C4-2B (cell line): ENCODE data around the gene GOLGB1.

ENCODE experiments used
- ZFX ChIP-seq: fragments of 450-650 bp; IDR thresholded peaks from 2 replicates; pipeline ENCODE4 v1.6.1; 2017
- TF ChIP-seq, protein P1 (sequence below): fragments of 450-650 bp; conservative IDR thresholded peaks from 2 replicates; pipeline ENCODE4 v1.5.1; 2017; ENCODE audit warnings: mild to moderate bottlenecking

DNA sequence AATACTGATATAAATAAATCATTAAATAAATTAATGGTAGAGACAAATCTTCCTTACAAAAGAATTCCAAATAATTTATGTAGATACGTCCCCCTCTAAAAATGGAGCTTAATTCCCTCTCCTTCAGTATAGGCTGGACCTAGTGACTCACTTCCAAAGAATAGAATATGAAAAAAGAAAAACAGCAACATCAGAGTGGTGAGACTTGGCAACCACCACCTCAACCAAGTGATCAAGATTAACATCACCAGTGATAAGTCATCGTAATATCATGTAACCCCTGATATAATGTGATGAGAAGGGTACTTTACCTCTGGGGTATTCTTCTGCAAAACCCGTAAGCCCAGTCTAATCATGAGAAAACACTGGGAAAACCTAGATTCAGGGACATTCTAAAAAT is 13.4 kb downstream of the GOLGB1 start:
- TF ChIP-seq, protein P1, sequence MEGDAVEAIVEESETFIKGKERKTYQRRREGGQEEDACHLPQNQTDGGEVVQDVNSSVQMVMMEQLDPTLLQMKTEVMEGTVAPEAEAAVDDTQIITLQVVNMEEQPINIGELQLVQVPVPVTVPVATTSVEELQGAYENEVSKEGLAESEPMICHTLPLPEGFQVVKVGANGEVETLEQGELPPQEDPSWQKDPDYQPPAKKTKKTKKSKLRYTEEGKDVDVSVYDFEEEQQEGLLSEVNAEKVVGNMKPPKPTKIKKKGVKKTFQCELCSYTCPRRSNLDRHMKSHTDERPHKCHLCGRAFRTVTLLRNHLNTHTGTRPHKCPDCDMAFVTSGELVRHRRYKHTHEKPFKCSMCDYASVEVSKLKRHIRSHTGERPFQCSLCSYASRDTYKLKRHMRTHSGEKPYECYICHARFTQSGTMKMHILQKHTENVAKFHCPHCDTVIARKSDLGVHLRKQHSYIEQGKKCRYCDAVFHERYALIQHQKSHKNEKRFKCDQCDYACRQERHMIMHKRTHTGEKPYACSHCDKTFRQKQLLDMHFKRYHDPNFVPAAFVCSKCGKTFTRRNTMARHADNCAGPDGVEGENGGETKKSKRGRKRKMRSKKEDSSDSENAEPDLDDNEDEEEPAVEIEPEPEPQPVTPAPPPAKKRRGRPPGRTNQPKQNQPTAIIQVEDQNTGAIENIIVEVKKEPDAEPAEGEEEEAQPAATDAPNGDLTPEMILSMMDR: no peak
- no peak for TF ChIP-seq ZFX
